ENCODE data around the gene POLR2L.

The POLR2L gene

DNA sequence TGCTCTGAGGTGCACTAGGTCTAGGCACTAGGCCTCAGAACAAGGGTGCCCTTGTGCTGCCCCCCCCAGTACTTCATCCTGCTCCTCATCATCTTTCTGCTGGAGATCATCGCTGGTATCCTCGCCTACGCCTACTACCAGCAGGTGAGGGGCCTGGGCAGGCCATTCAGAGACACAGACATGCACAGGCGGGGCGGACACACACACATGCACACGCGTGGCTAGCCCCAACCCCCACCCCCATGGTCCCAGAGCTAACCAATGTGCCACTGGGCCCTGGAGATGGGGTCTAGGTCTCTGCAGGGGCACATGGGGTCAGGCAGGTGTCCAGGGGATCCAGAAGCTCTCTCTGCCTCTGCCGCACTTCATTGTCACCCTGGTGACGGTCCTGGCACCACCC, 5.6 kb downstream of the POLR2L start:
- Histone ChIP-seq H3K9me3 (replicated peaks; ENCODE audit: insufficient read depth, low read length) (no peaks in the 10 kb centered on the region), H3K9ac (ENCODE audit: low read length) (no peak overlapping the region), H3K4me1 (ENCODE audit: low read length) (peaks cover 14% of the 10 kb centered on the region), H2AFZ (ENCODE audit: low read length) (no peak overlapping the region), H3K27me3 (replicated peaks; ENCODE audit: insufficient read depth, low read length) (no peaks in the 10 kb centered on the region), H3F3A (ENCODE audit: insufficient read depth, low read length) (no peaks in the 10 kb centered on the region), H3K4me3 (ENCODE audit: low read length) (no peak overlapping the region), H4K20me1 (ENCODE audit: insufficient read depth, low read length) (peaks cover 9% of the 10 kb centered on the region), H3K36me3 (replicated peaks; ENCODE audit: insufficient read depth, low read length) (0 out of 2 replicates have a peak, but pooled peaks cover 4% of the 10 kb centered on the region), H3K79me2 (ENCODE audit: low read length) (peaks cover 31% of the 10 kb centered on the region), H3K27ac (ENCODE audit: low read length) (no peak overlapping the region), H3K4me2 (ENCODE audit: low read depth, low read length) (no peak overlapping the region), H3K9me2 (replicated peaks; ENCODE audit: insufficient read depth, low read length) (no peaks in the 10 kb centered on the region)
- TF ChIP-seq EZH2 (optimal IDR thresholded peaks at IDR 0.05; ENCODE audit: low read depth, low read length), result no peak
- TF ChIP-seq, protein P1, sequence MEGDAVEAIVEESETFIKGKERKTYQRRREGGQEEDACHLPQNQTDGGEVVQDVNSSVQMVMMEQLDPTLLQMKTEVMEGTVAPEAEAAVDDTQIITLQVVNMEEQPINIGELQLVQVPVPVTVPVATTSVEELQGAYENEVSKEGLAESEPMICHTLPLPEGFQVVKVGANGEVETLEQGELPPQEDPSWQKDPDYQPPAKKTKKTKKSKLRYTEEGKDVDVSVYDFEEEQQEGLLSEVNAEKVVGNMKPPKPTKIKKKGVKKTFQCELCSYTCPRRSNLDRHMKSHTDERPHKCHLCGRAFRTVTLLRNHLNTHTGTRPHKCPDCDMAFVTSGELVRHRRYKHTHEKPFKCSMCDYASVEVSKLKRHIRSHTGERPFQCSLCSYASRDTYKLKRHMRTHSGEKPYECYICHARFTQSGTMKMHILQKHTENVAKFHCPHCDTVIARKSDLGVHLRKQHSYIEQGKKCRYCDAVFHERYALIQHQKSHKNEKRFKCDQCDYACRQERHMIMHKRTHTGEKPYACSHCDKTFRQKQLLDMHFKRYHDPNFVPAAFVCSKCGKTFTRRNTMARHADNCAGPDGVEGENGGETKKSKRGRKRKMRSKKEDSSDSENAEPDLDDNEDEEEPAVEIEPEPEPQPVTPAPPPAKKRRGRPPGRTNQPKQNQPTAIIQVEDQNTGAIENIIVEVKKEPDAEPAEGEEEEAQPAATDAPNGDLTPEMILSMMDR (IDR thresholded peaks at IDR 0.05; ENCODE audit: low read length), result no peak
- no peak for TF ChIP-seq EZH2phosphoT487 (IDR thresholded peaks at IDR 0.05; ENCODE audit: low read length)
- DNase-seq, result no peak

DNA sequence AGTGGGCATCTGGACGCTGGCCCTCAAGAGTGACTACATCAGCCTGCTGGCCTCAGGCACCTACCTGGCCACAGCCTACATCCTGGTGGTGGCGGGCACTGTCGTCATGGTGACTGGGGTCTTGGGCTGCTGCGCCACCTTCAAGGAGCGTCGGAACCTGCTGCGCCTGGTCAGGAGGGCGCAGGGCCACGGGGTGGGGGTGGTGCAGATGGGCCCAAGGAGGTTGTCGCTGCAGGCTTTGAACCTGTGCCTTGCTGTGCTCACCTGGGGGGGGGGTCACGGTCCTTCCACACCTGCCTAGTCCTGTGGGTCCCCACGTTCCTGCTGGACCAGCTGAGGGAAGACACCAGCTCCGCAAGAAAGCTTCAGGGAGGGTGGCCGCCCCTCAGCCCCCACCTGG, 6.1 kb downstream of the POLR2L start:
- Histone ChIP-seq H3K27ac (ENCODE audit: low read length) (no peak overlapping the region), H3K4me1 (ENCODE audit: low read length) (peaks cover 13% of the 10 kb centered on the region), H2AFZ (ENCODE audit: low read length) (no peak overlapping the region), H3K79me2 (ENCODE audit: low read length) (peaks cover 27% of the 10 kb centered on the region), H3K9me2 (replicated peaks; ENCODE audit: insufficient read depth, low read length) (no peaks in the 10 kb centered on the region), H3K9ac (ENCODE audit: low read length) (no peak overlapping the region), H4K20me1 (ENCODE audit: insufficient read depth, low read length) (peaks cover 8% of the 10 kb centered on the region), H3K27me3 (replicated peaks; ENCODE audit: insufficient read depth, low read length) (0 out of 2 replicates have a peak, but pooled peaks cover 1% of the 10 kb centered on the region), H3F3A (ENCODE audit: insufficient read depth, low read length) (no peaks in the 10 kb centered on the region), H3K36me3 (replicated peaks; ENCODE audit: insufficient read depth, low read length) (0 out of 2 replicates have a peak, but pooled peaks cover 4% of the 10 kb centered on the region), H3K9me3 (replicated peaks; ENCODE audit: insufficient read depth, low read length) (no peaks in the 10 kb centered on the region), H3K4me3 (ENCODE audit: low read length) (no peak overlapping the region), H3K4me2 (ENCODE audit: low read depth, low read length) (no peak overlapping the region)
- TF ChIP-seq, protein P1 (IDR thresholded peaks at IDR 0.05; ENCODE audit: low read length), result no peak
- no peak for DNase-seq

DNA sequence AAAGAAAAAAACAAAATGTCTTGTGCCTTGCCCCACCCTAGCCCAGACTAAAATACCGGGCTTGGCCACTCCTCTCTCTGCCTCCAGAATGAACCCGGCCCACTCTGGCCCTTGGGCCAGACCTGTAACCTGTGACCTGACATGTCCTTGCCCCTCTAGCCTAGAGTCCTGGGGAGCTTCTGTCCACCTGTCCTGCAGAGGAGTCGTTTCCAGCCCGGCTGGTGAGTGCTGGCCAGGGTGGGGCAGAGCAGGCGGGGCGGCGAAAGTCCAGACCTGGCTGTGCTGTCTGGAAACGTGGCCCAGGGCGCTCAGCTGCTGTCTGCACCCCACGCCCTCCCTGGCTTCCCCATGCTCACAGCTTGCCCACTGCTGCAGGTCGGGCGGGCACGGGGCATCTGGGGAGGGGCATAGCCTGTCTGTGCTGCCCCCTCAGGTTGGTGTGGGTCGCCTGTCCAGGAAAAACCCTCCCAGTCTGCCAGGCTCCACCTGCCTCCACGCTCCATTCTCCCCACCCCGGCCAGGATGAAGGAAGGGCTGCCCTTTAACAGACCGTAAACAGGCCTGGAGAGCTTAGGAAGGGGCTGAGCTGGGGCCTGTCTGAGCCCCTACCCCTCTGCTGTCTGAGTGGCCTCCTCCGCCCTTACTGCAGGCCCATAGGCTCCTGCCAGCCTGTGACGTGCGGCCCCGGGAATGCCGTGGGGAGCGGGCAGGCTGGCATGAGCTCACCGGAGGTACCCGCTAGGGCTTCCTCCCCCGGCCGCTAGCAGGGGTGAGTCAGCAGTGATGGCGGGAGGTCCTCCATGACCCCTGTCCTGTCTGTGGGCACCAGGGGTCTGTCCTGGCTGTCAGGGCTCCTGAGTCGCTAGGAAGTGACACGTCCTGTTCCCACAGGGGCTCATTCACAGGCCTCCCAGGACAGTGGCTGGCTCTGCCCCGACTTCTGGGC, 7.7 kb downstream of the POLR2L start:
- DNase-seq, result no peak
- TF ChIP-seq EZH2phosphoT487 (IDR thresholded peaks at IDR 0.05; ENCODE audit: low read length) (no peak), EZH2 (optimal IDR thresholded peaks at IDR 0.05; ENCODE audit: low read depth, low read length) (no peak)
- TF ChIP-seq, protein P1 (IDR thresholded peaks at IDR 0.05; ENCODE audit: low read length), result no peak
- H3K9ac ChIP-seq (ENCODE audit: low read length), result no peak overlapping the region
- H3K27me3 ChIP-seq (replicated peaks; ENCODE audit: insufficient read depth, low read length), result peaks cover 7% of the 10 kb centered on the region; the same call in 1 of the 2 replicates
- H3K27ac ChIP-seq (ENCODE audit: low read length), result no peak overlapping the region
- H3K79me2 ChIP-seq (ENCODE audit: low read length), result peaks cover 10% of the 10 kb centered on the region
- H3K4me2 ChIP-seq (ENCODE audit: low read depth, low read length), result no peak overlapping the region
- no peaks in the 10 kb centered on the region for H3K9me2 ChIP-seq (replicated peaks; ENCODE audit: insufficient read depth, low read length)
- no peak overlapping the region for H3K4me3 ChIP-seq (ENCODE audit: low read length)
- H3K36me3 ChIP-seq (replicated peaks; ENCODE audit: insufficient read depth, low read length), result no peaks in the 10 kb centered on the region
- H2AFZ ChIP-seq (ENCODE audit: low read length), result no peak overlapping the region
- no peaks in the 10 kb centered on the region for H3F3A ChIP-seq (ENCODE audit: insufficient read depth, low read length)
- no peaks in the 10 kb centered on the region for H3K9me3 ChIP-seq (replicated peaks; ENCODE audit: insufficient read depth, low read length)
- H4K20me1 ChIP-seq (ENCODE audit: insufficient read depth, low read length), result no peaks in the 10 kb centered on the region
- peaks cover 12% of the 10 kb centered on the region for H3K4me1 ChIP-seq (ENCODE audit: low read length)
